ENCODE measurements around the gene SMYD4. TPM values are rescaled to one million over a fixed set of nuclear protein-coding genes. Genes with fewer than 3 reads are reported as not detected.
"Not testable (repeated sequence)": the region's sequence is repeated elsewhere in the genome, so short reads cannot be mapped to it uniquely, and the experiment has no call there.

SMYD4 gene
- total RNA-seq, 1 donor from 2014 or later, result 7.8 TPM

- no peak for DNase-seq (ENCODE audit: low read depth)
- H3K27me3 ChIP-seq (ENCODE audit: control insufficient read depth, insufficient read depth, low read length), result no peaks in the 10 kb centered on the region
- no peak for TF ChIP-seq CTCF (IDR thresholded peaks at IDR 0.05; ENCODE audit: insufficient read depth, low read length, poor library complexity, severe bottlenecking)
- H3K4me3 ChIP-seq (ENCODE audit: low read depth, low read length), result no peak overlapping the region
- no peaks in the 10 kb centered on the region for H3K36me3 ChIP-seq (ENCODE audit: control insufficient read depth, insufficient read depth, low read length)
These were observed 82.6 kb downstream of the SMYD4 start for GRCh38 chr17:1746975-1747543.

GRCh38 chr17:1745513-1746020 lies 84.1 kb downstream of the SMYD4 start:
- H3K36me3 ChIP-seq (ENCODE audit: control insufficient read depth, insufficient read depth, low read length), result no peaks in the 10 kb centered on the region
- H3K4me3 ChIP-seq (ENCODE audit: low read depth, low read length), result no peak overlapping the region
- DNase-seq (ENCODE audit: low read depth), result no peak
- no peak for TF ChIP-seq CTCF (IDR thresholded peaks at IDR 0.05; ENCODE audit: insufficient read depth, low read length, poor library complexity, severe bottlenecking)
- no peaks in the 10 kb centered on the region for H3K27me3 ChIP-seq (ENCODE audit: control insufficient read depth, insufficient read depth, low read length)

- no peaks in the 10 kb centered on the region for H3K27me3 ChIP-seq (ENCODE audit: control insufficient read depth, insufficient read depth, low read length)
- H3K4me3 ChIP-seq (ENCODE audit: low read depth, low read length), result no peak overlapping the region
- DNase-seq (ENCODE audit: low read depth), result no peak
- TF ChIP-seq CTCF (IDR thresholded peaks at IDR 0.05; ENCODE audit: insufficient read depth, low read length, poor library complexity, severe bottlenecking), result no peak
- H3K36me3 ChIP-seq (ENCODE audit: control insufficient read depth, insufficient read depth, low read length), result no peaks in the 10 kb centered on the region
These were observed 84.9 kb downstream of the SMYD4 start for GRCh38 chr17:1744551-1745512.

- TF ChIP-seq CTCF (IDR thresholded peaks at IDR 0.05; ENCODE audit: insufficient read depth, low read length, poor library complexity, severe bottlenecking), result no peak
- DNase-seq (ENCODE audit: low read depth), result no peak
- Histone ChIP-seq H3K4me3 (ENCODE audit: low read depth, low read length) (no peak overlapping the region), H3K27me3 (ENCODE audit: control insufficient read depth, insufficient read depth, low read length) (no peaks in the 10 kb centered on the region), H3K36me3 (ENCODE audit: control insufficient read depth, insufficient read depth, low read length) (no peaks in the 10 kb centered on the region)
These were observed 86.6 kb downstream of the SMYD4 start for GRCh38 chr17:1743088-1743439.

GRCh38 chr17:1742371-1743087 lies 87.2 kb downstream of the SMYD4 start, which contains the start of gene SERPINF2:
Gene SERPINF2, plus strand, starts transcription at chr17:1742871. Its CDS starts 2,125 bp downstream, at chr17:1744996.
- Histone ChIP-seq H3K27me3 (ENCODE audit: control insufficient read depth, insufficient read depth, low read length) (no peaks in the 10 kb centered on the region), H3K4me3 (ENCODE audit: low read depth, low read length) (no peak within 1 kb of the TSS), H3K36me3 (ENCODE audit: control insufficient read depth, insufficient read depth, low read length) (no peaks in the 10 kb centered on the region)
- TF ChIP-seq CTCF (IDR thresholded peaks at IDR 0.05; ENCODE audit: insufficient read depth, low read length, poor library complexity, severe bottlenecking), result no peak
- peak; percentile 34 for DNase-seq (ENCODE audit: low read depth)

- H3K27me3 ChIP-seq (ENCODE audit: control insufficient read depth, insufficient read depth, low read length); H3K36me3 ChIP-seq (ENCODE audit: control insufficient read depth, insufficient read depth, low read length); DNase-seq (ENCODE audit: low read depth); H3K4me3 ChIP-seq (ENCODE audit: low read depth, low read length): not testable (repeated sequence)
These were observed 87.8 kb downstream of the SMYD4 start for GRCh38 chr17:1741899-1742298.
